HTERT RPE-1 (cell line): Measurements from ENCODE around the gene CD164L2.

Experiments used
- in situ Hi-C: fragments of 300-500 bp; cut with MboI; formaldehyde crosslinking; loops from 4 replicates; pipeline ENCODE4 v1.14.3; 2020; ENCODE audit warnings: low sequenced_read_pairs

The CD164L2 gene

GRCh38 chr1:27365372-27366112 is 17.6 kb downstream of the CD164L2 start:
- in situ Hi-C loops = no loop called here

GRCh38 chr1:27364696-27365371 is 18.3 kb downstream of the CD164L2 start:
- in situ Hi-C loops = no loop called here

GRCh38 chr1:27363766-27364695 is 19.1 kb downstream of the CD164L2 start:
- in situ Hi-C loops = no loop called here

- in situ Hi-C loops = no loop called here
These were observed 21.6 kb downstream of the CD164L2 start for GRCh38 chr1:27361553-27361952.

GRCh38 chr1:27361044-27361402 is 22.1 kb downstream of the CD164L2 start:
- in situ Hi-C loops = no loop called here

- in situ Hi-C loops = no loop called here
These were observed 22.7 kb downstream of the CD164L2 start for GRCh38 chr1:27360159-27361043.

GRCh38 chr1:27359822-27360158 is 23.3 kb downstream of the CD164L2 start:
- in situ Hi-C loops = no loop called here

- in situ Hi-C loops = no loop called here
These were observed 24.2 kb downstream of the CD164L2 start for GRCh38 chr1:27358928-27359313.

- in situ Hi-C loops = no loop called here
These were observed 24.9 kb downstream of the CD164L2 start for GRCh38 chr1:27358038-27358927.

GRCh38 chr1:27357281-27358037 is 25.7 kb downstream of the CD164L2 start:
- in situ Hi-C loops = no loop called here

GRCh38 chr1:27356619-27357280 is 26.4 kb downstream of the CD164L2 start:
- in situ Hi-C loops = no loop called here

GRCh38 chr1:27356277-27356618 is 26.9 kb downstream of the CD164L2 start:
- in situ Hi-C loops = no loop called here

- in situ Hi-C loops = no loop called here
These were observed 27.4 kb downstream of the CD164L2 start for GRCh38 chr1:27355683-27356082.

- in situ Hi-C loops = no loop called here
These were observed 29.5 kb downstream of the CD164L2 start for GRCh38 chr1:27353629-27354028.

- in situ Hi-C loops = no loop called here
These were observed 30.0 kb downstream of the CD164L2 start for GRCh38 chr1:27353166-27353565.

GRCh38 chr1:27351541-27352107 is 31.5 kb downstream of the CD164L2 start:
- in situ Hi-C loops = no loop called here

GRCh38 chr1:27350663-27351540 is 32.2 kb downstream of the CD164L2 start:
- in situ Hi-C loops = no loop called here
